Endothelial cell of umbilical vein (primary cell): ENCODE data around the gene ROCK2. TPM values are rescaled to one million over a fixed set of nuclear protein-coding genes. Genes with fewer than 3 reads are reported as not detected.

Experiments used
- BruUV-seq: library from RNA; stranded (reverse); fragments of 400-500 nt; replicated peaks from 2 replicates; lab custom pipeline; 2021; lab: Mats Ljungman, UMichigan
- CTCF ChIA-PET: fragments of 300-600, 350-600 bp; sonication (Branson Sonifier 250); formaldehyde crosslinking; loops from one replicate; lab custom pipeline; 2021; ENCODE audit warnings: antibody characterized with exemption, inconsistent platforms; lab: Charles Lee
- POLR2A ChIA-PET: fragments of 300-600, 350-600 bp; sonication (Branson Sonifier 250); formaldehyde crosslinking; loops from one replicate; lab custom pipeline; 2021; ENCODE audit warnings: antibody characterized with exemption, inconsistent platforms; lab: Charles Lee
- DNase-seq: peaks from one replicate; pipeline ENCODE4 v3.0.0-alpha.2; 2011; ENCODE audit warnings: low read depth, low spot score
- FAIRE-seq: peaks from 2 replicates; lab custom pipeline; 2011; peaks lifted over from hg19 to GRCh38; lab: Jason Lieb, UNC
- H2AFZ ChIP-seq: 2 replicates; pipeline ENCODE4 v1.6.0; 2012; ENCODE audit warnings: low read depth, low read length, control low read depth, inconsistent platforms
- H3K27ac ChIP-seq: 2 replicates; pipeline ENCODE4 v1.5.1; 2011; ENCODE audit warnings: low read depth, mild to moderate bottlenecking, control low read depth, low read length, moderate library complexity; ENCODE audit not compliant: insufficient read depth
- H3K27me3 ChIP-seq, 2 experiments: 2 replicates each; pipeline versions ENCODE4 v1.6.0 to v1.6.1; 2011; ENCODE audit warnings: low read length in 2 of 2, mixed read lengths in 1 of 2; ENCODE audit not compliant: control insufficient read depth in 2 of 2, insufficient read depth in 2 of 2
- H3K36me3 ChIP-seq, 2 experiments: 2 replicates in 1 of 2; 3 replicates in 1 of 2; pipeline ENCODE4 v1.5.1; 2011; ENCODE audit warnings: low read length in 2 of 2, mild to moderate bottlenecking in 1 of 2, moderate library complexity in 1 of 2; ENCODE audit not compliant: control insufficient read depth in 2 of 2, insufficient read depth in 2 of 2; ENCODE audit errors: extremely low read depth in 1 of 2
- H3K4me1 ChIP-seq: 3 replicates; pipeline ENCODE4 v1.5.1; 2011; ENCODE audit warnings: mild to moderate bottlenecking, low read length; ENCODE audit not compliant: control insufficient read depth, insufficient read depth; ENCODE audit errors: extremely low read depth
- H3K4me2 ChIP-seq: 2 replicates; pipeline ENCODE4 v1.6.1; 2011; ENCODE audit warnings: low read length, control low read depth, mixed read lengths; ENCODE audit not compliant: insufficient read depth
- H3K4me3 ChIP-seq, 3 experiments: fragments of 200-600 bp in 1 of 3; sonication (generic), shearing (Covaris generic) in 1 of 3; replicated peaks in 1 of 3; 2 replicates each; pipeline ENCODE4 v1.5.1; 2011 to 2016; ENCODE audit warnings: control low read depth in 3 of 3, low read length in 3 of 3, mild to moderate bottlenecking in 2 of 3, inconsistent platforms in 1 of 3, low read depth in 1 of 3, moderate library complexity in 1 of 3; ENCODE audit not compliant: insufficient read depth in 1 of 3
- H3K79me2 ChIP-seq: 2 replicates; pipeline ENCODE4 v1.6.0; 2012; ENCODE audit warnings: low read length, inconsistent platforms; ENCODE audit not compliant: control insufficient read depth, insufficient read depth
- H3K9ac ChIP-seq: replicated peaks from 2 replicates; pipeline ENCODE3; 2011; ENCODE audit warnings: low read length, control low read depth; ENCODE audit not compliant: insufficient read depth; ENCODE audit errors: extremely low read depth
- H3K9me1 ChIP-seq: replicated peaks from 3 replicates; pipeline ENCODE4 v1.6.0; 2011; ENCODE audit warnings: mild to moderate bottlenecking, low read length; ENCODE audit not compliant: control insufficient read depth, insufficient read depth; ENCODE audit errors: extremely low read depth
- H3K9me3 ChIP-seq: replicated peaks from 2 replicates; pipeline ENCODE4 v1.5.1; 2012; ENCODE audit warnings: low read length, inconsistent platforms; ENCODE audit not compliant: control insufficient read depth, insufficient read depth
- H4K20me1 ChIP-seq: replicated peaks from 2 replicates; pipeline ENCODE3; 2011; ENCODE audit warnings: mild to moderate bottlenecking, low read length; ENCODE audit not compliant: control insufficient read depth, insufficient read depth; ENCODE audit errors: extremely low read depth
- EZH2 ChIP-seq: IDR thresholded peaks from 2 replicates; pipeline ENCODE4 v1.6.1; 2012; ENCODE audit warnings: borderline replicate concordance, low read depth, mild to moderate bottlenecking, moderate library complexity, low read length, inconsistent platforms; ENCODE audit not compliant: severe bottlenecking
- FOS ChIP-seq: IDR thresholded peaks from 2 replicates; pipeline ENCODE4 v1.6.1; 2011; ENCODE audit warnings: mild to moderate bottlenecking, low read length, moderate library complexity, borderline replicate concordance; ENCODE audit not compliant: insufficient read depth
- GATA2 ChIP-seq: IDR thresholded peaks from 2 replicates; pipeline ENCODE4 v1.7.0; 2011; ENCODE audit warnings: low read depth, mild to moderate bottlenecking, moderate library complexity, mixed read lengths, low read length; ENCODE audit not compliant: insufficient read length, insufficient read depth
- JUN ChIP-seq: IDR thresholded peaks from 2 replicates; pipeline ENCODE4 v1.6.1; 2011; ENCODE audit warnings: borderline replicate concordance, low read depth; ENCODE audit not compliant: insufficient read length, insufficient read depth
- MYC ChIP-seq: IDR thresholded peaks from one replicate; pipeline ENCODE4 v1.6.1; 2011; ENCODE audit warnings: mild to moderate bottlenecking, low read depth, low read length
- POLR2A ChIP-seq: IDR thresholded peaks from 2 replicates; pipeline ENCODE4 v1.6.1; 2012; ENCODE audit warnings: low read depth, mild to moderate bottlenecking, control low read depth, low read length
- POLR2AphosphoS5 ChIP-seq: IDR thresholded peaks from 2 replicates; pipeline ENCODE4 v1.6.1; 2012; ENCODE audit warnings: low read depth, mild to moderate bottlenecking, control low read depth, low read length, moderate library complexity; ENCODE audit not compliant: insufficient read depth
- dilution Hi-C: fragments of 300-500 bp; cut with MboI; formaldehyde crosslinking; loops from one replicate; pipeline ENCODE4 v1.15.0; 2019; ENCODE audit warnings: low sequenced_read_pairs; ENCODE audit not compliant: extremely low pct_ligation_motif_present
- intact Hi-C: fragments of 100-400 bp; cut with micrococcal nuclease; formaldehyde crosslinking; loops from one replicate; pipeline ENCODE4 v1.10.0; 2022
- polyA plus RNA-seq, 4 experiments: library from polyadenylated mRNA; depleted of rRNA in 3 of 4; stranded (reverse) in 3 of 4; unstranded in 1 of 4; fragments of >200 nt; gene quantifications; 2 replicates each; pipeline versions ENCODE4 v1.2.1 to v1.2.3, GENCODE V29; 2011 to 2012; ENCODE audit warnings: missing spikeins in 1 of 4
- total RNA-seq: library from RNA; stranded (reverse); gene quantifications from 2 replicates; pipeline ENCODE4 v1.2.3, GENCODE V29; 2021
- TF ChIP-seq, protein P1 (sequence below): IDR thresholded peaks from 2 replicates; pipeline ENCODE4 v1.6.1; 2011; ENCODE audit not compliant: insufficient read depth, insufficient read length
- TF ChIP-seq, protein P2 (sequence below), 2 donors: IDR thresholded peaks; 1 replicate in 1 of 2; 2 replicates in 1 of 2; pipeline ENCODE4 v1.5.1; 2011; ENCODE audit warnings: low read length in 2 of 2, mild to moderate bottlenecking in 2 of 2, moderate library complexity in 2 of 2, control low read depth in 1 of 2, inconsistent platforms in 1 of 2, low read depth in 1 of 2; ENCODE audit not compliant: insufficient read depth in 1 of 2; ENCODE audit errors: extremely low read depth in 1 of 2

Gene ROCK2
- total and polyA plus RNA-seq, 2 donors (not counting 3 experiments of a cell fraction or from before 2014, with no cell fraction given), result 5.2 to 56.5 TPM

DNA sequence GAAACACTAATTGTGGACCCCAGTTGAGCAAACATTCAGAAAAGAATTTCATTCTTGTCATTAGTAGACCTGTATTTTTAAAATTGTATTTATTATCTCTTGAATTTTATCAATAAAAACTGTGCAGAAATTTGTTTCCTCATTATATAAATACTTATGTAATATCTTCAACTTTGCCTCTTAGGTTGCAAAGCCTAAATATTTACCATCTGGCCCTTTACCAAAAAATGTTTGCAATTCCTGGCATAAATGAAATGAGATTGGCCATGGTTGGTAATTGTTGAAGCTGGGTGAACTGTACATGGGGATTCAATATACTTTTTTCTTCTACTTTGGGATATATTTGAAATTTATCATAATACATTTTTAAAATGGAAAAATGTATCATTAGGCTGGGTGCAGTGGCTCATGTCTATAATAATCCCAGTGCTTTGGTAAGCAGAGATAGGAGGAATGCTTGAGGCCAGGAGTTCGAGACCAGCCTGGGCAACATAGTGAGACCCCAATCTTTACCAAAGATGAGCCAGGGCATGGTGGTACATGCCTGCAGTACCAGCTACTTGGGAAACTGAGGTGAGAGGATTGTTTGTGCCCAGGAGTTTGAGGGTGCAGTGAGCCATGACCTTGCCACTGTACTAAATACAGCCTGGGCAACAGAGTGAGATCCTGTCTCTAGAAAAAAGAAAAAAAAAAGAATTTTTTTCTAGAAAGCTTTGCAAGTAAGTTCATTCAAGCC, 100.2 kb downstream of the ROCK2 start:
- intact Hi-C loops (loop anchor here (5.0 kb wide), 1 partner anchor 48 kb away; no protein-coding TSS in a partner anchor), dilution Hi-C loops (no loop called here)
- H3K9me3 ChIP-seq, result no peaks in the 10 kb centered on the region
- H3K9me1 ChIP-seq, result no peaks in the 10 kb centered on the region
- H3K4me1 ChIP-seq, result peaks cover 4% of the 10 kb centered on the region
- POLR2A ChIA-PET, result no interaction called here
- TF ChIP-seq MYC, result no peak
- no peak for TF ChIP-seq POLR2A
- H3K36me3 ChIP-seq, result no peaks in the 10 kb centered on the region
- BruUV-seq, result no TSS peak
- H3K27ac ChIP-seq, result no peak overlapping the region
- no peak for FAIRE-seq
- no peak overlapping the region for H3K9ac ChIP-seq
- CTCF ChIA-PET, result no interaction called here
- H2AFZ ChIP-seq, result no peak overlapping the region
- H3K79me2 ChIP-seq, result peaks cover 39% of the 10 kb centered on the region
- H3K4me3 ChIP-seq, result no peak overlapping the region
- H4K20me1 ChIP-seq, result no peaks in the 10 kb centered on the region
- no peaks in the 10 kb centered on the region for H3K27me3 ChIP-seq
- no peak for DNase-seq
- H3K4me2 ChIP-seq, result no peak overlapping the region

DNA sequence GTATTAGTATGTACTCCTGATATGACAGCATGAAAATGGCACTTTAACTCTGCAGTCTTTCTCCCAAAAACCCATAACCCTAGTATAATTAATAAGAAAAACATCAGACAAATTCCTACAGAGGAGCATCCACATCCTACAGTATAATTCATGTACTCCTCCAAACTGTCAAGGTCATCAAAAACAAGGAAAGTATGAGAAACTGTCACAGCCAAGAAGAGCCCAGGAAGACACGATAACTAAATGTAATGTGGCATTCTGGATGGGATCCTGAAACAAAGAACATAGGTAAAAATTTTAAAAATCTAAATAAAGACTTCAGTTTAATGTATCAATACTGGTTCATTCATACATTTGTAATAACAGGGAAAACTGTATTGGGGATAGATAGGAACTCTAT, 100.9 kb downstream of the ROCK2 start:
- FAIRE-seq, result no peak
- BruUV-seq, result no TSS peak
- ChIA-PET POLR2A (no interaction called here), CTCF (no interaction called here)
- H3K4me1 ChIP-seq, result peaks cover 4% of the 10 kb centered on the region
- no peak overlapping the region for H3K4me3 ChIP-seq
- no peak overlapping the region for H3K27ac ChIP-seq
- no peaks in the 10 kb centered on the region for H3K9me3 ChIP-seq
- H3K36me3 ChIP-seq, result no peaks in the 10 kb centered on the region
- no peak overlapping the region for H3K4me2 ChIP-seq
- H3K9me1 ChIP-seq, result no peaks in the 10 kb centered on the region
- no peak for DNase-seq
- no peak overlapping the region for H3K9ac ChIP-seq
- intact Hi-C loops (loop anchor here (5.0 kb wide), 1 partner anchor 49 kb away; no protein-coding TSS in a partner anchor), dilution Hi-C loops (no loop called here)
- H3K27me3 ChIP-seq, result no peaks in the 10 kb centered on the region
- no peak for TF ChIP-seq EZH2
- TF ChIP-seq POLR2A, result no peak
- TF ChIP-seq JUN, result no peak
- no peak for TF ChIP-seq GATA2
- TF ChIP-seq, protein P1, sequence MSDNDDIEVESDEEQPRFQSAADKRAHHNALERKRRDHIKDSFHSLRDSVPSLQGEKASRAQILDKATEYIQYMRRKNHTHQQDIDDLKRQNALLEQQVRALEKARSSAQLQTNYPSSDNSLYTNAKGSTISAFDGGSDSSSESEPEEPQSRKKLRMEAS, result no peak
- TF ChIP-seq, protein P2, sequence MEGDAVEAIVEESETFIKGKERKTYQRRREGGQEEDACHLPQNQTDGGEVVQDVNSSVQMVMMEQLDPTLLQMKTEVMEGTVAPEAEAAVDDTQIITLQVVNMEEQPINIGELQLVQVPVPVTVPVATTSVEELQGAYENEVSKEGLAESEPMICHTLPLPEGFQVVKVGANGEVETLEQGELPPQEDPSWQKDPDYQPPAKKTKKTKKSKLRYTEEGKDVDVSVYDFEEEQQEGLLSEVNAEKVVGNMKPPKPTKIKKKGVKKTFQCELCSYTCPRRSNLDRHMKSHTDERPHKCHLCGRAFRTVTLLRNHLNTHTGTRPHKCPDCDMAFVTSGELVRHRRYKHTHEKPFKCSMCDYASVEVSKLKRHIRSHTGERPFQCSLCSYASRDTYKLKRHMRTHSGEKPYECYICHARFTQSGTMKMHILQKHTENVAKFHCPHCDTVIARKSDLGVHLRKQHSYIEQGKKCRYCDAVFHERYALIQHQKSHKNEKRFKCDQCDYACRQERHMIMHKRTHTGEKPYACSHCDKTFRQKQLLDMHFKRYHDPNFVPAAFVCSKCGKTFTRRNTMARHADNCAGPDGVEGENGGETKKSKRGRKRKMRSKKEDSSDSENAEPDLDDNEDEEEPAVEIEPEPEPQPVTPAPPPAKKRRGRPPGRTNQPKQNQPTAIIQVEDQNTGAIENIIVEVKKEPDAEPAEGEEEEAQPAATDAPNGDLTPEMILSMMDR (IDR thresholded peaks at IDR 0.05; ENCODE audit: extremely low read depth in 1 of 2, insufficient read depth in 1 of 2, low read depth in 1 of 2, low read length in 2 of 2), result no peak
- TF ChIP-seq POLR2AphosphoS5, result no peak
- TF ChIP-seq MYC, result no peak
- TF ChIP-seq FOS, result no peak
- peaks cover 43% of the 10 kb centered on the region for H3K79me2 ChIP-seq
- no peaks in the 10 kb centered on the region for H4K20me1 ChIP-seq
- no peak overlapping the region for H2AFZ ChIP-seq
